Spleen (tissue), 11 donors: ENCODE measurements around the gene GRK3. TPM values are rescaled to one million over a fixed set of nuclear protein-coding genes. Genes with fewer than 3 reads are reported as not detected.

Experiments
- DNase-seq: peaks from one replicate; pipeline ENCODE4 v3.0.0-alpha.2; 2020
- H3K27ac ChIP-seq, 8 donors: fragments of 200-600 bp; sonication (generic) in 7 of 8; 1 replicate in 4 of 8; 2 replicates in 4 of 8; pipeline versions ENCODE4 v1.5.0 to v1.8.0; 2016 to 2021; ENCODE audit warnings: inconsistent platforms in 4 of 8, mild to moderate bottlenecking in 4 of 8, moderate library complexity in 1 of 8
- H3K27me3 ChIP-seq, 7 donors: fragments of 200-600 bp; sonication (generic) in 6 of 7; replicated peaks in 1 of 7; 1 replicate in 4 of 7; 2 replicates in 3 of 7; pipeline versions ENCODE4 v1.5.0 to v1.8.0; 2016 to 2021; ENCODE audit warnings: inconsistent platforms in 3 of 7, mild to moderate bottlenecking in 1 of 7
- H3K36me3 ChIP-seq, 6 donors: fragments of 200-600 bp; sonication (generic) in 5 of 6; 1 replicate in 4 of 6; 2 replicates in 2 of 6; pipeline versions ENCODE4 v1.5.0 to v1.8.0; 2016 to 2021; ENCODE audit warnings: inconsistent platforms in 2 of 6
- H3K4me1 ChIP-seq, 6 donors: fragments of 200-600 bp; sonication (generic) in 5 of 6; 1 replicate in 3 of 6; 2 replicates in 3 of 6; pipeline versions ENCODE4 v1.5.0 to v1.8.0; 2016 to 2021; ENCODE audit warnings: inconsistent platforms in 3 of 6
- H3K4me3 ChIP-seq, 8 donors: fragments of 200-600 bp; sonication (generic) in 7 of 8; 1 replicate in 4 of 8; 2 replicates in 4 of 8; pipeline versions ENCODE4 v1.5.0 to v1.8.0; 2016 to 2021; ENCODE audit warnings: inconsistent platforms in 4 of 8, mild to moderate bottlenecking in 4 of 8, moderate library complexity in 2 of 8
- H3K9me3 ChIP-seq, 8 donors: fragments of 200-600 bp; sonication (generic) in 7 of 8; 1 replicate in 4 of 8; 2 replicates in 4 of 8; pipeline versions ENCODE4 v1.5.0 to v1.8.0; 2016 to 2021; ENCODE audit warnings: inconsistent platforms in 4 of 8
- POLR2A ChIP-seq, 3 donors: fragments of 450-650 bp; IDR thresholded peaks; one replicate each; pipeline ENCODE4 v1.5.1; 2017; ENCODE audit warnings: antibody characterized with exemption in 3 of 3, mild to moderate bottlenecking in 1 of 3
- POLR2AphosphoS5 ChIP-seq, 3 donors: sonication (generic); formaldehyde crosslinking; IDR thresholded peaks; one replicate each; pipeline ENCODE4 v1.5.1; 2017; ENCODE audit warnings: antibody characterized with exemption in 3 of 3
- WGBS, 5 donors: extraction: QIAGEN DNeasy Blood & Tissue Kit in 3 of 5; methylation state at CpG; one replicate each; pipeline versions ENCODE4 v1.1.5 to v1.1.7; 2013 to 2018; 5-methylcytosine and 5-hydroxymethylcytosine counted together
- intact Hi-C: fragments of 100-400 bp; cut with DNase I; formaldehyde crosslinking; loops from one replicate; pipeline ENCODE4 v1.15.0; 2023; ENCODE audit warnings: low total_unique reads
- polyA plus RNA-seq, 3 donors: library from polyadenylated mRNA; stranded (reverse); fragments of 200-250 nt; gene quantifications; one replicate each; pipeline ENCODE4 v1.2.1, GENCODE V29; 2013
- total RNA-seq, 7 donors: library from RNA; depleted of rRNA in 3 of 7; stranded (reverse); fragments of >200 nt in 3 of 7; fragmentation: NEBNext Ultra II Directional in 4 of 7; extraction: Animal tissue kit (Norgen Biotek cat#: 25700) in 4 of 7; gene quantifications; one replicate each; pipeline versions ENCODE4 v1.1.0 to v1.2.1, GENCODE V29; 2016 to 2021
- TF ChIP-seq, protein P1 (sequence below), 11 experiments: fragments of 200-600 bp in 7 of 11; fragments of 450-650 bp in 4 of 11; sonication (generic) in 4 of 11; IDR thresholded peaks in 8 of 11; conservative IDR thresholded peaks in 3 of 11; 1 replicate in 7 of 11; 2 replicates in 4 of 11; pipeline versions ENCODE4 v1.4.0 to v1.8.0; 2016 to 2021; ENCODE audit warnings: antibody characterized with exemption in 11 of 11, inconsistent platforms in 4 of 11, mild to moderate bottlenecking in 1 of 11
- donor health status: healthy with polysubstance abuse.
- donor health status: DM: no; HTN: no; CAD: no; lungs with moderate emphysema.
- donor health status: DM: no; HTN: no; CAD: no.
- donor health status: Bipolar disorder and iron deficiency.
- donor health status: healthy.
- donor health status: DM: no; HTN: no; CAD: no.
- donor health status: DM: yes; HTN: yes; CAD: no.

Gene GRK3
- total and polyA plus RNA-seq, 10 donors = 9.3 to 60.7 (median 45.7) TPM

DNA sequence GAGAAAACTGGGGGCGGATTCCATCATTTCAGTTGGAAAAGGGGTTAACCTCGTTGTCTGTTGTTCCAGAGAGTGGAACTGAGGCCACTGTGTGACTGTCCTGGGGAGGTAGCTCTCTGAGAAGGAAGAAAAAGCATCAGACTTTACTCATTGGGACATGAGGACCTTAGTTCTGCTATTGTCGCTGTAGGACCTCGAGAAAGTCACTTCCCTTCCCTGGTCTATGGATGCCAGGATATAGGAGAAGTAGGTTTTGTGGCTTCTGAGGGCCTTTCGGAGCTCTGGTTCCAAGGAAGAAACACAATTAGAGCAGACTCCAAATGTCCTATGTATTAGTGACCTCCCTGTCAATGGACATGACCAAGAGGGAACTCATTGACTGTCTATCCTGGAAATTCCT lies 183.7 kb downstream of the GRK3 start:
- no peaks in the 10 kb centered on the region for H3K36me3 ChIP-seq
- peak overlapping the region in 2 of 8 donors; percentile 0 to 59 for H3K27ac ChIP-seq
- WGBS, 5 donors = 68 to 82% (median 73%) methylated on average over 5 of the region's 5 CpGs
- TF ChIP-seq, protein P1, sequence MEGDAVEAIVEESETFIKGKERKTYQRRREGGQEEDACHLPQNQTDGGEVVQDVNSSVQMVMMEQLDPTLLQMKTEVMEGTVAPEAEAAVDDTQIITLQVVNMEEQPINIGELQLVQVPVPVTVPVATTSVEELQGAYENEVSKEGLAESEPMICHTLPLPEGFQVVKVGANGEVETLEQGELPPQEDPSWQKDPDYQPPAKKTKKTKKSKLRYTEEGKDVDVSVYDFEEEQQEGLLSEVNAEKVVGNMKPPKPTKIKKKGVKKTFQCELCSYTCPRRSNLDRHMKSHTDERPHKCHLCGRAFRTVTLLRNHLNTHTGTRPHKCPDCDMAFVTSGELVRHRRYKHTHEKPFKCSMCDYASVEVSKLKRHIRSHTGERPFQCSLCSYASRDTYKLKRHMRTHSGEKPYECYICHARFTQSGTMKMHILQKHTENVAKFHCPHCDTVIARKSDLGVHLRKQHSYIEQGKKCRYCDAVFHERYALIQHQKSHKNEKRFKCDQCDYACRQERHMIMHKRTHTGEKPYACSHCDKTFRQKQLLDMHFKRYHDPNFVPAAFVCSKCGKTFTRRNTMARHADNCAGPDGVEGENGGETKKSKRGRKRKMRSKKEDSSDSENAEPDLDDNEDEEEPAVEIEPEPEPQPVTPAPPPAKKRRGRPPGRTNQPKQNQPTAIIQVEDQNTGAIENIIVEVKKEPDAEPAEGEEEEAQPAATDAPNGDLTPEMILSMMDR (IDR thresholded peaks at IDR 0.05 in 8 of 11, conservative IDR thresholded peaks at IDR 0.05 in 3 of 11) = no peak
- TF ChIP-seq POLR2AphosphoS5 (IDR thresholded peaks at IDR 0.05) (no peak), POLR2A (IDR thresholded peaks at IDR 0.05) (no peak)
- H3K4me3 ChIP-seq = no peak overlapping the region
- H3K9me3 ChIP-seq = no peaks in the 10 kb centered on the region
- no peak for DNase-seq
- intact Hi-C loops = no loop called here
- peaks cover 0 to under 1% (median 0%) of the 10 kb centered on the region in 7 donors for H3K27me3 ChIP-seq
- H3K4me1 ChIP-seq = peaks cover 0 to 21% (median 2%) of the 10 kb centered on the region in 6 donors

DNA sequence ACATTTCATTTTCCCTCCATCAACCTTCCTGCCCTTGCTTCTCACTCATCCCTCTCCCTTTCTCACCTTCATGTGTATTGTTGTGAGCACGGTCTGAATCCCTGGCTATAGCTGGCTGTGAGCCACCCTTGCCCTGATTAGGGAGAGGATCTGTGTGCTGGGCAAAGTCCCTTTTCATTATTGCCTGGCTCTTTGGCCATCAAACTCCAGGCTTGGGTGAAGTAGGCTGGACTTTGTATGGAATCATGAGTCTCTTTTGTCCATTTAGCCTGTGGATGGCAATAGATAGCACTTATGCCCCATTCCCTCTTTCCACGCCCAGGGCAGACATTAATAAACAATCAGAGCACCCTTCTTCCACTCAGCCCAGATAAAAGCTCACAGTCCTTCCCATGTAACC lies 184.2 kb downstream of the GRK3 start:
- no peaks in the 10 kb centered on the region for H3K36me3 ChIP-seq
- H3K27ac ChIP-seq = no peak overlapping the region
- no peak overlapping the region for H3K4me3 ChIP-seq
- TF ChIP-seq POLR2AphosphoS5 (IDR thresholded peaks at IDR 0.05) = no peak
- TF ChIP-seq POLR2A (IDR thresholded peaks at IDR 0.05) = no peak
- TF ChIP-seq, protein P1 (IDR thresholded peaks at IDR 0.05 in 8 of 11, conservative IDR thresholded peaks at IDR 0.05 in 3 of 11) = no peak
- H3K9me3 ChIP-seq = no peaks in the 10 kb centered on the region
- H3K27me3 ChIP-seq = no peaks in the 10 kb centered on the region
- H3K4me1 ChIP-seq = peaks cover 0 to 21% (median 2%) of the 10 kb centered on the region in 6 donors
- 45 to 93% (median 66%) methylated on average over 2 of the region's 2 CpGs for WGBS, 5 donors
- intact Hi-C loops = no loop called here
- no peak for DNase-seq

DNA sequence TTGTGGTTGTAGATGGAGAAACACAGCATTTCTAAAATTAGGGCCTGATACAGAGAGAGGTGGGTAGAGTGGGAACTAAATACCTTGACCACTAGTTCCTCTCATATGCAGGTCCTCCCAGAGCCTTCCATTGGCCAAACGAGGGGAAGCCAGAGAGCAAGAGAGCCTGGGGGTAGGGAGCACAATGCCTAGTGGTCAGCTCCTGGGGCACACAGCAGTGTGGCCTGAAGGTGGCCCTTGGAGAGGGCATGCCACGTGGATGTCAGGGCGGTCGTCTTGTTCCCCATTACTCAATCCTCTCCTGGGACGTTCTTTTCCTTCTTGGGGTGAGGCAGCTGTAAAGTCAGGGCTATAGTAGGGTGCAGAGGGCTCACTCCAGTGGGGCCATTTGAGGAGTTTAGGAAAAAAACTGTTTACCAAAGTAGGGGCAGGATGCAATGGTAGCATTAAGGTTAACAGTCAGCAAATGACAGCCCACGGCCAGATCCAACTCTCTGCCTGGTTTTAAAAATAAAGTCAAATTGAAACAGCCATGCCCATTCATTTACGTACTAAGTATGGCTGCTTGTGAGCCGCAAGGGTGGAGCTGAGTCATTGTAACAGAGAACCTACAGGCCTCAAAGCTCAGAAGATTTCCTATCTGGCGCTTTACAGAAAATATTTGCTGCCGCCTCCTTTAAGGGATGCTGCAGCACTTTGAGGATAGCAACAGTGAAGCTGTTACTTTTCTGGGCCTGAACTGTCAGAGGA lies 185.1 kb downstream of the GRK3 start:
- Histone ChIP-seq H3K36me3 (no peaks in the 10 kb centered on the region), H3K4me1 (peaks cover 0 to 21% (median 2%) of the 10 kb centered on the region in 6 donors), H3K9me3 (no peaks in the 10 kb centered on the region), H3K4me3 (no peak overlapping the region), H3K27ac (no peak overlapping the region), H3K27me3 (no peaks in the 10 kb centered on the region)
- intact Hi-C loops = no loop called here
- no peak for DNase-seq
- 65 to 74% (median 70%) methylated on average over 10 of the region's 10 CpGs for WGBS, 5 donors
- TF ChIP-seq, protein P1 (IDR thresholded peaks at IDR 0.05 in 8 of 11, conservative IDR thresholded peaks at IDR 0.05 in 3 of 11) = no peak
- TF ChIP-seq POLR2A (IDR thresholded peaks at IDR 0.05) (no peak), POLR2AphosphoS5 (IDR thresholded peaks at IDR 0.05) (no peak)

DNA sequence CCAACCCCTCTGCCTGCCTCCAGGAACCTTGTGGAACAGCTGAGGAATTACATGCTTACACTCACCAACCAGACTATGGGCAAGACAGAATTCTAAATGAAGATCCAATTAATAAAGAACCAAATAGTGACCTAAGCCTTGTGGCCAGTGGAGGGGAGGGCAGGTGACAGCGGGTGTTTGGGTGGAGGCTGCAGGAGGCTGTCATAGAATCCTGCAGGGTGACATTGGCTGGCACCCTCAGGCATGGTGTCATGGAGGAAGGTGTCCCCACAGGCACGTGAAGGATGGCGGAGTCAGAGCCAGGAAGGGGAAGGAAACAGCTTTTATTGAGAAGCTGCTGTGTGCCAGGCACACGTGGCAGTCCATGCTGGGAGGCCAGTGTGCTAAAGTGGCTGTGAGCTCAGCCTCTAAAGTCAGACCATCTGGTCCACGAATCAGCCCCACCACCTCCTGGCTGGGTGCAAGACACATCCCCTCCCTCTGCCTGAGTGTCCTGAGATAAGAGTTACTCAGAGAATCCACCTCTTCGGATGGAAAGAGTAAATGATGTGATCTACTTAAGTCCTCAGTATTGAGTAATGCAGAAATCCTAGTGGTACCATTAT lies 186.2 kb downstream of the GRK3 start:
- Histone ChIP-seq H3K27ac (no peak overlapping the region), H3K27me3 (no peaks in the 10 kb centered on the region), H3K9me3 (no peaks in the 10 kb centered on the region), H3K4me3 (no peak overlapping the region), H3K36me3 (no peaks in the 10 kb centered on the region), H3K4me1 (peaks cover 0 to 19% (median 2%) of the 10 kb centered on the region in 6 donors)
- TF ChIP-seq, protein P1 (IDR thresholded peaks at IDR 0.05 in 8 of 11, conservative IDR thresholded peaks at IDR 0.05 in 3 of 11) = no peak
- TF ChIP-seq POLR2AphosphoS5 (IDR thresholded peaks at IDR 0.05) (no peak), POLR2A (IDR thresholded peaks at IDR 0.05) (no peak)
- intact Hi-C loops = no loop called here
- DNase-seq = no peak
- 47 to 54% (median 52%) methylated on average over 6 of the region's 6 CpGs for WGBS, 5 donors
